ENCODE measurements around the gene FNDC3B. TPM values are rescaled to one million over a fixed set of nuclear protein-coding genes. Genes with fewer than 3 reads are reported as not detected.

FNDC3B gene
- total RNA-seq, 1 donor from 2014 or later: 38.1 TPM

DNA sequence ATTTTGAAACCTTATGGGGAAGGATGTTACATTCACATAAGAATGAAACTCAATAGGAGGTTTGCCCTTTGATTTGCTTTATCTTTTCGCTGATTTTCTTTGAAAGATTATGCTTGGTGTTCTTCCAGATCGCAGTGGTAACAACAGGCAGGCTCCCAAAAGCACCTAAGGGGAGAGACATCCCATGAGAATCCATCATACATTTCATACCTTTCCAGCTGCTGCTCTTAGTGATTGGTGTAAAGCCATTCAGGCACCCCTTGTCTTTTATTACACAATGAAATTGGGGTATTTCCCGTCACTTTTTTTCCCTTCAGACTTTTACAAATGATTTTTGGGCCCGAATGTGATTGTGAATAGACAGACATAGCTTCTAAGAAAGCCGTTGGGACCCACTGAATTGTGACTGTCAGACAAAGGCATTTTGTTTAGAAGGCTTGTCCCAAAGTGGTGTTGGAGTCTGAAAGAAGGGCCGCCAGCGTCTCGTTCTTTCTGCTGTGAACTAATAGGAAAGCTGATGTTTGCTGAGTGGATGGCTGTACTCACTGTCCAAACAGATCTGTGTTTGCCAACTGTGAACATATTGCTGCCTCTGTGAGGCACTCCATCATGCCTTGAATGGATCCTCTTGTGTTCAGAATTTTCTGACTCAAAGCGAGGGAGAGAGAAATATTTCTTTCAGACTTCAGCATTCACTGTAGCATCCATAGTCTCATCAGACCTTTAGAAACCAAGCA, 164.3 kb downstream of the FNDC3B start:
- intact Hi-C loops (cut with micrococcal nuclease): no loop called here

DNA sequence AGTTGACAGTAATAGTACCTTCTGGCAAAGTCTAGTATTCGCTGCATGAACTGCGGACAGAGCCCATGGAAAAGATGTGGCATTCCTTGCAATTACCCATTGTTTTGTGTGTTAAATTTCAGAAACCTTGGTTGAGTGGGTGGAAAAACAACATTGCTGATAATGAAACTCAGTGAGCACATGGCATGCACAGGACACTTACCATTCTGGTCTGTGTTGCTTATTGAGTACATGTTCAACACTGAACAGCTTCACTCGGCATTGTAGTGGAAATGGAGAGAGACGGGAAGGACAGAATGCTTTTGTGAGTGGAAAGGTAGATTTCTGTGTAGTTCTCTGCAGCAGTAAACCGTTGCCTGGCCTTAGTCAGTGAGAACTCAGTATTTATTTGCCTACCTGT, 165.3 kb downstream of the FNDC3B start:
- intact Hi-C loops (cut with micrococcal nuclease): no loop called here

DNA sequence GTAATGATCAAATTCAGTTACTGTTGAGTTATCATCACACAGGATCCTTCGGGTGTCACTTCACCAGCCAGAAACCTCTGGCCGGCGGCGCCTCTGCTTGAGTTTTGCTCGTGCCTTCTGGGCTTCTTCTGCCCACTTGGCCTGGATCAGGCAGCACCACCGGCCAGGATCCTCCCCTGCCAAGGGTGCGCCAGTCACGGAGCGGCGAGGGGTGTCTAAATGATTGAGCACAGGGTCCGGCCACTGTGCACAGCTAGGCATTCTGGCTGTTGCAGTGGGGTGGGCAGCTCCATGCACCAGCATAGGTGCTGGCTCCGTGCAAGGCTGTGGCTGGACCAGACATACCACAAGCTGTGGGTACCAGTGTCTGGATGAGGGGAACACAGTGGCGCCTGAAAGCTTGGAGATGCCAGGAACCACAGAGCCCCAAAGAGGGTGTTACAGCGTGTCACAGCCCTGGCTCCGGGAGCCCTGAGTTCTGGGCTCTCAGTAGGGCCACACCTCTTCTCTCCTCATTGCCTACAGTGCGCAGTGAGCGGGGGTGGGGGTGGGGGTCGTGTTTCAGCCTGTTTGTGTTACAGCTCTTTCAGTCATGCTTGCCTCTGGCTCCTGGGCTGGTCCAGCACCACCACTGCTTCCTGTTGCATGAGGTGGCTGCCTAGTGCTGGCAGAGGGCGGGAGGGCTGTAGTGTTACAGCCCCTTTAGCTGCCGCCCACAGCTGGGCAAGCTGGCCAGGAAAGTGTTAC, 169.4 kb downstream of the FNDC3B start:
- intact Hi-C loops (cut with micrococcal nuclease): no loop called here

DNA sequence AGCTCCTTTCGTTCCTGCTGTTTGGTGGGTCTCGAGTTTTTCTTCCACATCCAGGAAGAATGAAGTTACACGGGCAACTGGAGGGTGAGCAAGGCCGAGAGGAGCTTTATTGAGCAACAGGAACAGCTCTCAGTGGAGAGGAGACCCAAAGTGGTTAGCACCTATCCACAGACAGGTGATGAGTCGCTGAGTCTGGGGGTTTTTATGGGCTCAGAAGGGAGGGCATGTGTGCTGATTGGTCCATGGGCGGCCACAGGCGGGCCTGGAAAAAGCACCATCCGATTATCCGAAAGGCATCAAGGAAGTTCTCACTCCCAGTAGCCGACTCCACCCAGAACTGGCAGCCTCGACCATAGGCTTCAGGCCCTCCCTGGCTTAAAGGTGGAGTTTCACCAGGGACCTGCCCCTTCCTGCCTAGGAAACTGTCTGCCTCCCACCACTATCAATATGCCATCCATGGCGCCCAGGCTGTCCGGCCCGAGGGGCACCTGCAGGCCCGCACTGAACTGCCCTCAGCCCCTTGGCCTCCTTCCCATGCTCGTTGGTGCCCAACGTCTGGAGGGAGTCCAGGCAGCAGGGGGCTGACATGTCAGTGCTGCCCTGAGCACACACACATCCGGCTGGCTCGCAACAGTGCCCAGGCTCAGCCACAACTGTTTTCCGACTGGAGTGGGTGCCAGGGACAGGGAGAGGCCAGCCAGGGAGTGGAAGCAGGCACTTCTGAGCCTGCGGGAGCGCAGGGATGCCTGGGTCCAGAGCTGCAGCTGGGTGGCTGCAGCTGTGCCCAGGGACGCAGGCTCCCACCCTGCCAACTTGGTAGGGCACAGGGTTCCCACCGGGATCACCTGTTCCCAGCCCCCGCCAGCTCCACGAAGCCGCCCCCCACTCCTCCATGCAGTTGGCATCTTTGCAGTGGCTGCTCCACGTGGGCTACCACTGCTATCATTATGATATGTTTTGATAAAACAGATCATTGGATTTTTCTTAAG, 170.2 kb downstream of the FNDC3B start:
- intact Hi-C loops (cut with micrococcal nuclease): no loop called here

DNA sequence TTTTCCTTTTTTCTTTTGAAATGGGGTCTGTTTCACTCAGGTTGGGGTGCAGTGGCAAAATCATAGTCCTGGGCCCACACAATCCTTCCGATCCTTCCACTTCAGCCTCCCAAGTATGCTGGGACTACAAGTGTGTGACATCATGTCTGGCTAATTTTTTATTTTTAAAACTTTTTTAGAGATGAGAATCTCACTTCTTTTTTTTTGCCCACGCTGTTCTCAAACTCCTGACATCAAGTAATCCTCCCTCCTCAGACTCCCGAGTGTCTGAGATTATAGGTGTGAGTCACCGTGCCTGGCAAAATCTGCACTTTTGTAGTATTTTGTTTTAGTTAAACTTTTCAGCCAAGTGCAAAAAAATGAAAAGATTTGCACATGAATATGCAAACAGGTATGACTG, 171.0 kb downstream of the FNDC3B start:
- intact Hi-C loops (cut with micrococcal nuclease): no loop called here

DNA sequence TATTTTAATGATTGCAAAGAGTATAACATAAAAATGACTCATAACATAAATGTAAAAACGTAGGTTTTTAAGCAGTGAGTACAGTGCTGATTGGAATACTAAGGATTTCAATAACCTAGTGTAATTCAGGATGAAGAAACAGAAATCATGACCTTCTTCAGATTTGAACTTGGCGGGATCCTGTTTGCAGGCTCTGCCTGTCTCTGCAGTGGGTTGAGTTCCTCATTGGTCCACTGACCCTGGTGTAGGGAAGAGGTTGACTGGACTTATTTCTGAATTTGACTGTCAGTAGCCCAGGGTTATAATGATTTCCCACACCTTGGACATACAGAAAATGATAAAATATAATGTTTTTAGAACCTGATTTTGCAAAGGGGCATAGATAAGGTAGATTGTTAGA, 171.7 kb downstream of the FNDC3B start:
- intact Hi-C loops (cut with micrococcal nuclease): no loop called here

DNA sequence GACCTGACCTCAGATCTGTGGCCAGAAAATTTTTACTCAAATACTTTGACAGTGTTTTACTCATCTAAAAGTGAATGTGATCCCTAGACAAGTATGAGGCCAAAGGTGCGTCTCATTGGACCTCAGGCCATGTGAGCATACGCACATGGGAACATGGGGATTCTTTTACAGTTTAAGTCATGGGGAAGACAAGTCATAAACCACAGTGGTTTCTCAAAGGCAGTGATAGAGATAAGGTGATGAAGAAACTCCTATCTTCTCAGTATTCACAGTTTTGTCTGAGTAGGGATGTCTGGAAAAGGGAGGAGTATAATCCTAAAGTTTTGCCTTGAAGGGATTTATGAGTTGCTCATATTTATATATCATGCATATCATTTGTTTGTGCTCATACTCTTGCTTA, 173.8 kb downstream of the FNDC3B start:
- intact Hi-C loops (cut with micrococcal nuclease): no loop called here

DNA sequence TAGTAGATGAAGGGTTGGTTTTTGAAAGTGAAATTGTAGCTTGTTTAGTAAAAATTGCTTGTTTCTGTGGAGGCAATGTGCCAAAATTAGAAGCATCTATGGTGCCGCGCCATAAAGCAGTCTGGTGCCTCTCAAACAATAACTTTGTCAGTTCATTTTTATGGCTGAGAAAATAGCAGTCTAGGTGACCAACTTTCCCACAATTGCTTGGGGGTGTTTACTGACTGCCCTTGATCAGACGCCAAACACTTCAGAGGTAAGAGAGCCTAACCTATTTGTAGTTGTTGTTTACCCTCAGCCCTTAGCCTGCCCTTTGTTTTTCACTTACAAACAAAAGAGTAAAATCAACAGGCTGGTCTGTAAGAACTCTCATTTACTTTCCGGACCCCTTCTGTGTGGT, 174.5 kb downstream of the FNDC3B start:
- intact Hi-C loops (cut with micrococcal nuclease): no loop called here

DNA sequence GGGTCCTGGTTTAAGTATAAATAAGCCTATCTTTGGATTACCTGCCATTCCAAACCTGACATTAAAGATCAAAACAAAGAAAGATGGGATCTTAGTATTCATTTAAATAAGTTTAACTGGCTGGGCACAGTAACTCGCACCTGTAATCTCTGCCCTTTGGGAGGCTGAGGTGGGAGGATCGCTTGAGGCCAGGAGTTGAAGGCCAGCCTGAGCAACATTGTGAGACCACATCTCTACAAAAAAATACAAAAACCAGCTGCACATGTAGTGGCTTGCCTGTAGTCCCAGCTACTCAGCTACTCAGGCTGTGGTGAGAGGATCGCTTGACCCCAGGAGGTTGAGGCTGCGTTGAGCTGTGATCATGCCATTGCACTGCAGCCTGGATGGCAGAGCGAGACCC, 176.9 kb downstream of the FNDC3B start:
- intact Hi-C loops (cut with micrococcal nuclease): no loop called here

DNA sequence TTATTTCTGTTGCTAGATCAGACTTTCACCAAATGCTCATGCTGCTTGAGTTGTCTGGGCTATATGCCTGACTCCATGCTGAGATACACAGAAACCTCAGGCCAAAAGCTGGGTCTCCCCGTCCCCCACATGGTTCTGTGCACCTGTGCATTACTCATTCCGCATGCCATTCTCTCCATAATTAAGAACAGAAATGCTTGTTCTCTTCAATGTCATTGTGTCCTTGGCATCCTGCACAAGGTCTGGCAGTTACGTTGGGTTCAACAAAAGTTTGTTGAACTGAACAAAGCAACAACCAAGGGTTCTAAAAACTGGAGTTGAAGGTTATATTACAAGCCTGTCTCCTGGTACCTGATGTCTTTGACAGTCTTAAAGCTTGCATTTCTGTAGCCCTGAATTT, 177.5 kb downstream of the FNDC3B start:
- intact Hi-C loops (cut with micrococcal nuclease): no loop called here

DNA sequence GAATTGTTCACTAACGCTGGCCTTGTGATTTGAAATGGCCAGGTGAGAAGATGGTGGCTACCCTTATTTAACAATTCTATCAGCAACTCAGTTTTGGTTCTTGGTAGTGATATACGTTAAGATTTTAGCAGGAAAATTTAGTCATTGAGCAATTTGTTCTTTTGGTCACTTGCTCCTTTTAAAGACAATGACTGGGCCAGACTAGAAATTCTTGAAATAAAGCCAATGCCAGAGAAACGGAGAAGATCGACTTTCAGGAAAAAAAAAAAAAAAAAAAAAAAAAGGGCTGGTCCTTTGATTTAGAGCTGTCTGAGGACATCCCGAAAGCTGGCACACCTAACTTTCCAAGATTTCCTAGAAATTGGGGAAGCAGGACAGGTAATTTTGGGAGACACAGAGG, 178.5 kb downstream of the FNDC3B start:
- intact Hi-C loops (cut with micrococcal nuclease): no loop called here

DNA sequence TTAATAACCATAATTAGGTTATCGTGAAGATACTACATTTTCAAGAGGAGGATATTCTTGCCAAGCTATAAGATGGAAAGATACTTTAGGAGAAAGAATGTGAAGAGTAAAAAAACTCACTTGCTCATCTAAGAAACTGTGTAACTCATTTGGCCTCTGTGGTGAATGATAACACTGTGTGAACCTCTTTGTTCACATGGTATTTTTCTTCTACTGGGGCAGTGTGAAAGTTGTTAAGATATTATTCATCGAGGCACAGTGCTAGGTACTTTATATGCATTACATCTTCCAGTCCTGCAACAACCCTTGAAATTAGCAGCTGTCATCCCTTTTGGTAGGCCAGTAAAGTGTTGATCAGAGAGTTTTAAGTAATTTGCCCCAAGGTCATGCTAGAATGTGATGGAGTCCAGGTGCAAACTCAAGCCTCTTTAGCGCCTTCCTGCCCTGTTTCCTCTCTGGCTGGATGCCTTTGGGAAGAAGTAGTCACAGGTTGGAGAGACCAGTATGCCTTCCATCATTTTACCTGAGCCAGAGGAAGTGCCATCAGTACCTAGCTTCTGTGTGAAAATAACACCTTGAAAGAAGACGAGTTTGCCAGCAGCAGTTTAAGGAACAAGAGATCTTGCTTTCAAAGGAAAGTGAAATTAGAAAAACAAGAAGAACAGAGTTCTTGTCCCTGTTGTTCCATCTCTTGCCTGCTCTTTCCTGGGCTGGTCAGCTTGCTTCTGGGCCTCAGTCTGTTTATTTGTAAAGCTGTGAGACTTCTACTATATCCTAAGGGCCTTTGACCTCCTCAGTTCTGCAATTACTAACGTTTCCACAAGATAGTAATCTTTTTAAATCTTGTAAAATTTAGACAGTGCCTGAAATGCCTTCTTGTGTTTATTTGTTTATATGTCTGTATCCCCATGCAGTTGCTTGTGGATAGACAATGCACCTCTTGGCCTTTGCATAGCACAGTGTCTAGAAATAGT, 179.3 kb downstream of the FNDC3B start:
- intact Hi-C loops (cut with micrococcal nuclease): no loop called here

DNA sequence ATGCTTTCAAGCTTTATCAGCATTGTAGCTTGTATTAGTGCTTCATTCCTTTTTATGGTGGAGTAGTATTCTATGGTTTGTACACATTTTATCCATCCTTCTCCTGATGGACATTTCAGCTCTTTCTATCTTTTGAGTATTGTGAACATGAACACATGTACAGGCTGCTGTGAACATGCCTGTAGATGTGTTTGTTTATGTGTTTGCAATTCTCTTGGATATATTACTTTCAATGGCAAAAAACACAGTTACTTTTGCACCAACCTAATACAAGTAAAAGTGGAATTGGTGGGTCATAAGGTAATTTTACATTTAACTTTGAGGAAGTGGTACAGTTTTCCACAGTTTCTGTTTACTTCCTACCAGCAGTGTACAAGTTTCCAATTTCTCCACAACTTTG, 180.4 kb downstream of the FNDC3B start:
- intact Hi-C loops (cut with micrococcal nuclease): no loop called here

DNA sequence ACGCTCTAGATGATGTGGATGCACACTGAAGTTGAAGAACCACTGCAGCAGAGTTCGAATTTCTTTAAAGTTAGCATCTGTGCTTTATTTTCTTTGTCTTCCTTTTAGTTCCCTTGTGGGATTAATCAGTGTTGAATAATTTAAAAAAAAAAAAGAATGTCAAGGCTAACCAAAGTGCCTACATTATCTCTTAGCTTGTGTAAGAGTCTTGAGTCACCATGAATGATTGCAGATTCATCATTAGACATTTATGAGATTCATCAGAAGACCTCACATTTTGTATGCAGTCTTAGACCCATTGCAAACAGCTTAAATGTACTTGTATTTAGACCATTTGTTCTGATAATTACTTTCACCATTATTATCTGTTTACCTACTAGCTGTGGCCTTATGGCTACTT, 182.2 kb downstream of the FNDC3B start:
- intact Hi-C loops (cut with micrococcal nuclease): no loop called here

DNA sequence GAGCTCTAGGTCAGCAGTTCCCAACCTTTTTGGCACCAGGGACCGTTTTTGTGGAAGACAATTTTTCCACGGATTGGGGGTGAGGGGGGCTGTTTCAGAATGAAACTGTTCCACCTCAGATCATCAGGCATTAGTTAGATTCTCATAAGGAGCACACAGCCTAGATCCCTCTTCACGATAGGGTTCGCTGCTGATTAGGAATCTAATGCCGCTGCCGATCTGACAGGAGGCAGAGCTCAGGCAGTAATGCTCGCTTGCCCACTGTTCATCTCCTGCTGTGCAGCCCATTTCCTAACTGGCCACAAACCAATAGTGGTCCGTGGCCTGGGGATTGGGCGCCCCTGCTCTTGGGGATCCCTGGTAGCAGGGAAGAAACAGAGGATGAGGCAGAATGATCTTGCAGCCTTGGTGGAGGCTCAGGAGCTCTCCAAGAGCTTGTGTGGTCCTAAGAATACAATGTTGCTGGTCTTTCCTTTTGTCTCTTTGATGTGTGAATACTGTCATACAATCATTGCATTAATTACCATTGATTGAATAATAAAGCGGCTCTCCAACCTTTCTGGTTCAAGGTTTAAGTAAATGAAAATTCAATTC, 183.2 kb downstream of the FNDC3B start:
- intact Hi-C loops (cut with micrococcal nuclease): no loop called here

DNA sequence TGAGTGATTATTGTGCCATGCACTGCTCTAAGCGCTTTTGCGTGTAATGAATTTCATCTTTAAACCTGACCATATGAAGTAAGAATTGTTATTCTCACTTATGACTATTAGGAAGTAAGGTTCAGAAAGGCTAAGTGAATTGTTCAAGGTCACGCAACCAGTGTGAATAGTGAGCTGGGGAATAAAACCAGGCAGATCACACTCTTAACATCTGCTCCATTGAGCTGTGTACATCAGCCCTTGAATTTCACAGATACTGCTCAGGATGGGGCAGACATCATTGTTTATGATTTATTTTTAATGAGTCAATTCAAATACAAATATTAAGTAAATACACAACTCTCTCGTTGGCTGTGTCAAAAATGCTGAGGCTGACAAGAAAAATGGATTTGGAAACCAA, 184.5 kb downstream of the FNDC3B start:
- intact Hi-C loops (cut with micrococcal nuclease): no loop called here

DNA sequence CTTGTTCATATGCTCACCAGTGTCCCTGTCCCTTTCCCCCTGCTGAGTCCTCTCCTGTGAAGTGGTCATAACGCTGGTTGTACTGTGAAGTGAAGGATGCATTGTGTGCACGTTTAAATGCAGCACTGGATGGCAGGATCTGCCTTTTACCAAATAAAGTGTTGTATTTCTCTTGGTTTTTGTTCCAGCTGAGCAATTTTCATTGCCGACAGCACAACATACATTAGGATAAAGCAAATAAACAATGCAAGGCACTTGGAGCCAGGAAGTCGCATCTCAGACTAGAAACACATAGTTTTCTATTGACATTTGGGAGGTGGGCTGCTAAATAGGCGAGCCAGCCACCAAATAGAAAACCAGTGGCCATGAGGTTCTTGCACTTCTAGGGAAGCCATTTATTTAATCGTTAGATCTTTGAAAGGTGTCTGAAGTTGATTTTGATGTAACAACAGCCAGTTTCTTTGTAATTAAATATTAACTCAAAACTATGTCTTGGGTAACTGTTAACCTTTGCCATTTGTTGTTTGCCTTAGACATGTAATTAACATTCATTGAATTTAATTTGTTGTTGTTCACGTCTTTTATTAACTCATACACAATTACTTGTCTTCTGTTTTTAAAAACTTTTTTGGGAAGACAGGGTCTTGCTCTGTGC, 185.3 kb downstream of the FNDC3B start:
- intact Hi-C loops (cut with micrococcal nuclease): no loop called here

DNA sequence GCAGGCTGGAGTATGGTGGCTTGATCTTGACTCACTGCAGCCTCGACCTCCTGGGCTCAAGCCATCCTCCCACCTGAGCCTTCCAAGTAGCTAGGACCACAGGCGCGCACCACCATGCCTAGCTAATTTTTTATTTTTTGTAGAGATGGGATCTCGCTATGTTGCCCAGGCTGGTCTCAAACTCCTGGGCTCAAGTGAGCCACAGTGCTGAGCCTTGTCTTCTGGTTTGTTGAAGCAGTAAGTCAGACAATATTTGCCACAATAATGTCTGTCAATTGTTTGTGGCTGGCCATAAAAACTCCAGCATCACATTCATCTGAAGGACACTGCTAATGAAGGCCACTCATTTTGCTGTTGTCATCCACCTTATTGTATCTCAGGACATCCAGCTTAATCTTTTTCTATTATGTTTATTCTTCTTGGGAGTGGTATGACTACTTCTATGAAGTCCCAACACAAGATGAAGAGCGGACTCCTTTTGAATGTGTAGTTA, 185.9 kb downstream of the FNDC3B start:
- intact Hi-C loops (cut with micrococcal nuclease): no loop called here

DNA sequence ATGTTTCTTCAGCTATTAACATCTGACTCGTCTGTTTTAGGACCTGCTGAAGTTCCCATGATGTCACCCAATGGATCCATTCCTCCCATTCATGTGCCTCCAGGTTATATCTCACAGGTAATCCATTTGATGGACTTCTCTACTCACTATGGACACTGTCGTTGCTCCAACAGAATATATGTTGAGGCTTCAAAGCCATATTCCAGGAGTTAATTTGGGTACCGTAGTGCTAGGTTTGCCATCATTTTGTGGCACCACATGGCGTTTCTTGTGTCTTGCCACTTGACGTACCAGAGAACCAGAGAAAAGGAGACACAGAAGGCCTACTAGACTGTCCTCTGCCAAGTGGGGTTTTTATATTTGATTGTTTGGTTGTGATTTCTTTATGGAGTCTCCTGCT, 187.5 kb downstream of the FNDC3B start:
- intact Hi-C loops (cut with micrococcal nuclease): no loop called here
